ENCODE results near the gene NLRC5. TPM values are rescaled to one million over a fixed set of nuclear protein-coding genes. Genes with fewer than 3 reads are reported as not detected.

NLRC5 gene
- total and polyA plus RNA-seq, 10 donors: 52.0 to 401 (median 219) TPM

DNA sequence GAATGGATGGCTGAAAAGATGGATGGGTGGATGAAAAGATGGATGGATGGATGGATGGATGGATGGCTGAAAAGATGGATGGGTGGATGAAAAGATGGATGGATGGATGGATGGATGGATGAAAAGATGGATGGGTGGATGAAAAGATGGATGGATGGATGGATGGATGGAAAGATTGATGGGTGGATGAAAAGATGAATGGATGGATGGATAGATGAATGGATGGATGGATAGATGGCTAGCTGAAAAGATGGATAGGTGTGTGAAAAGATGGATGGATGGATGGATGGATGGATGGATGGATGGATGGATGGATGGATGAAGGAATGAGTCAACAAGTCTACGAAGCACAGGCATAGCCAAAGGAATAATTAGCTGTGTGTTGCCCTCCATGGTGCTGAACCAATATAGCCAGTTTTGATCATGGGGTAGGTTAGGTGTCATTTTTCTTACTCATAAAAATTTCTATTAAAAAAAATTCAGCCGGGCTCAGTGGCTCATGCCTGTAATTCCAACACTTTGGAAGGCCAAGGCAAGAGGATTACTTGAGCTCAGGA lies 41.1 kb downstream of the NLRC5 start:
- WGBS, 5 donors: 94 to 98% (median 97%) methylated on average over 2 of the region's 2 CpGs
- Histone ChIP-seq H3K27me3 (replicated peaks in 1 of 7) (no peaks in the 10 kb centered on the region), H3K4me3 (no peak overlapping the region), H3K4me1 (peaks cover 0 to 59% (median 22%) of the 10 kb centered on the region in 6 donors), H3K9me3 (no peaks in the 10 kb centered on the region), H3K36me3 (peaks cover 0 to 100% (median 67%) of the 10 kb centered on the region in 6 donors), H3K27ac (no peak overlapping the region)
- no peak for TF ChIP-seq CTCF (IDR thresholded peaks at IDR 0.05 in 8 of 11, conservative IDR thresholded peaks at IDR 0.05 in 3 of 11)
- DNase-seq: no peak
- intact Hi-C loops (cut with DNase I; ENCODE audit: low total_unique reads): no loop called here

GRCh38 chr16:57031156-57031555 lies 41.8 kb downstream of the NLRC5 start:
- DNase-seq: peak; percentile 31
- TF ChIP-seq CTCF (IDR thresholded peaks at IDR 0.05 in 8 of 11, conservative IDR thresholded peaks at IDR 0.05 in 3 of 11): no peak
- no peak for TF ChIP-seq POLR2A (IDR thresholded peaks at IDR 0.05)
- no peak for TF ChIP-seq POLR2AphosphoS5 (IDR thresholded peaks at IDR 0.05)
- intact Hi-C loops (cut with DNase I; ENCODE audit: low total_unique reads): no loop called here
- WGBS, 5 donors: 84 to 96% (median 95%) methylated on average over 4 of the region's 4 CpGs
- Histone ChIP-seq H3K9me3 (no peaks in the 10 kb centered on the region), H3K27me3 (replicated peaks in 1 of 7) (no peaks in the 10 kb centered on the region), H3K4me3 (no peak overlapping the region), H3K27ac (peak overlapping the region in 2 of 8 donors; percentile 10 to 14), H3K4me1 (peaks cover 0 to 59% (median 18%) of the 10 kb centered on the region in 6 donors), H3K36me3 (peaks cover 0 to 100% (median 66%) of the 10 kb centered on the region in 6 donors)

GRCh38 chr16:57032346-57032745 lies 43.0 kb downstream of the NLRC5 start:
- Histone ChIP-seq H3K9me3 (no peaks in the 10 kb centered on the region), H3K36me3 (peaks cover 0 to 100% (median 68%) of the 10 kb centered on the region in 6 donors), H3K27me3 (replicated peaks in 1 of 7) (no peaks in the 10 kb centered on the region), H3K4me3 (no peak overlapping the region), H3K27ac (no peak overlapping the region), H3K4me1 (peaks cover 0 to 61% (median 20%) of the 10 kb centered on the region in 6 donors)
- DNase-seq: no peak
- intact Hi-C loops (cut with DNase I; ENCODE audit: low total_unique reads): no loop called here
- TF ChIP-seq POLR2A (IDR thresholded peaks at IDR 0.05) (no peak), POLR2AphosphoS5 (IDR thresholded peaks at IDR 0.05) (no peak), CTCF (IDR thresholded peaks at IDR 0.05 in 8 of 11, conservative IDR thresholded peaks at IDR 0.05 in 3 of 11) (no peak)

DNA sequence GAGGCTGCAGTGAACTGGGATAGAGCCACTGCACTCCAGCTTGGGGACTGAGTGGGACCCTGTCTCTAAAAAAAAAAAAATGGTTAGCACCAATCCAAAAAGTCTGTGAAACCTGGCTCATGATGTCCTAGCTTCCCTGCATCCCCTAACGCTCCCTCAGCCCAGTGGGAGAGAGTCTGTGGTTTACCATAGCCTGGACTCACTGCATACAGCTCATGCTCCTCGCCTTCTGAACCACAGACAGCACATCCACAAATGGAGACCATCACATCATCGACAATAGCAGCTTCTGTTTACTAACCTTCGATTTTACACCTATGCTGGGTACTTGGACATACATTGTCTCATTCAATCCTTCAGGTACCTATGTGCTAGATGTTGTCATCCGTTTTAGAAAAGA lies 43.6 kb downstream of the NLRC5 start:
- TF ChIP-seq POLR2AphosphoS5 (IDR thresholded peaks at IDR 0.05) (no peak), CTCF (IDR thresholded peaks at IDR 0.05 in 8 of 11, conservative IDR thresholded peaks at IDR 0.05 in 3 of 11) (no peak), POLR2A (IDR thresholded peaks at IDR 0.05) (no peak)

More for the DNA sequence above, 43.6 kb downstream of the NLRC5 start:
- WGBS, 5 donors: 85 to 97% (median 95%) methylated on average over 5 of the region's 5 CpGs
- H3K9me3 ChIP-seq: no peaks in the 10 kb centered on the region
- intact Hi-C loops (cut with DNase I; ENCODE audit: low total_unique reads): no loop called here
- H3K27ac ChIP-seq: no peak overlapping the region
- H3K4me3 ChIP-seq: no peak overlapping the region
- no peaks in the 10 kb centered on the region for H3K27me3 ChIP-seq (replicated peaks in 1 of 7)
- H3K36me3 ChIP-seq: peaks cover 0 to 100% (median 70%) of the 10 kb centered on the region in 6 donors
- peaks cover 4 to 61% (median 25%) of the 10 kb centered on the region in 6 donors for H3K4me1 ChIP-seq
- peak; percentile 12 for DNase-seq

All from spleen (tissue), 11 donors.